ENCODE results near the gene SEC61A1.

The SEC61A1 gene

DNA sequence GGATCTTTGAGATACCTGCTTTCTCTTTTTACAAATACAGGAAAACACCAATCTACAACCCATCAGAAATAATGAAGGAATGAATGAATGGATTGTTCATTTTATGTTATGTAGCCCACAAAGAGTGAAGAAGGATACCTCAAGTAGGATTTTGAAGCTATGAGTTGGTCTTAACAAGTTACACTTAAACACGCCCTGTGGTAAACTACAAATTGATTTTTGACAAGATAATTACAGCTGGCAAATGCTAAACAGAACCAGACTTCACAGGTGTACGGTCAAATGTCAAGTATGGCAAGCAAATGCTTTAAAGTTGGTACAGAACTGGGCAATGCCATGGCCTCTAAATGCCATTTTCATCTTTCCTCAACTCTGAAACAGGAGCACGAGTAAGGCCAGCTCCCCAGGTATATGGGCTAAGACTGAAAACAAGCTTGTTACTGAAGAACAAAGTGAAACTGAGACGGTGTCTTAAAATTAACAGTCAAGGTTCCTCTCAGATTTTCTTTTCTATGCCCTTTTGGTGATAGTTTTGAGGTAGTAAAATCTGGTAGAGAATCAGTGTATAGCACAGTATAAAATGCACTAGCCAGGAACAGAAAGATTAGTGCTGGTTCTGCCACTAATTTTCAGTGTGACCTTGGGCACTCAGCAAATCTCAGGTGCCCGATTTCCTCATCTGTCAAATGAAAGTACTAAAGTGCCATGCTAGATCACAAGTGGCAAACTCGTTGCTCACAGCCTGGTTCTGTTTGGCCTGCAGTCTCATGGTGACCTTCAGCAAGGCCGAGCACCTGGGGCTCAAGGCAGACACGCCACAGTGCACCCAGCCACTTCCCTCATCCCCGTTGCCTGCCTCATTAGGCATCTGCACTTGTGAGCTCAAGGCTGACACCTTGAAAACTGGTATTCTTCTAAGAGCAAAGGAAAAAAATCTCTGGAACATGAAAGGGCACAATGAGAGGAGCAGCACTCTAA, 61.9 kb downstream of the SEC61A1 start:
- DNase-seq = no peak
